Kidney epithelial cell (primary cell): Measurements from ENCODE around the gene DHDDS. TPM values are rescaled to one million over a fixed set of nuclear protein-coding genes. Genes with fewer than 3 reads are reported as not detected.

ENCODE experiments used
- DNase-seq: peaks from one replicate; pipeline ENCODE4 v3.0.0-alpha.2; 2010; ENCODE audit warnings: low read depth
- H3K27me3 ChIP-seq: 2 replicates; pipeline ENCODE4 v1.6.0; 2011; ENCODE audit warnings: low read length; ENCODE audit not compliant: control insufficient read depth, insufficient read depth
- H3K36me3 ChIP-seq: 2 replicates; pipeline ENCODE4 v1.5.1; 2011; ENCODE audit warnings: low read length; ENCODE audit not compliant: control insufficient read depth, insufficient read depth
- H3K4me3 ChIP-seq: 2 replicates; pipeline ENCODE4 v1.5.1; 2011; ENCODE audit warnings: low read depth, mild to moderate bottlenecking, control low read depth, low read length
- CTCF ChIP-seq: IDR thresholded peaks from 2 replicates; pipeline ENCODE4 v1.5.1; 2011; ENCODE audit warnings: mild to moderate bottlenecking, moderate library complexity, low read length, control low read depth, inconsistent platforms; ENCODE audit not compliant: insufficient read depth, poor library complexity, severe bottlenecking
- total RNA-seq: library from RNA; depleted of rRNA; stranded (reverse); fragments of >200 nt; gene quantifications from 2 replicates; pipeline ENCODE4 v1.2.3, GENCODE V29; 2015

DHDDS gene
- total RNA-seq, 1 donor from 2014 or later, result 52.7 TPM

DNA sequence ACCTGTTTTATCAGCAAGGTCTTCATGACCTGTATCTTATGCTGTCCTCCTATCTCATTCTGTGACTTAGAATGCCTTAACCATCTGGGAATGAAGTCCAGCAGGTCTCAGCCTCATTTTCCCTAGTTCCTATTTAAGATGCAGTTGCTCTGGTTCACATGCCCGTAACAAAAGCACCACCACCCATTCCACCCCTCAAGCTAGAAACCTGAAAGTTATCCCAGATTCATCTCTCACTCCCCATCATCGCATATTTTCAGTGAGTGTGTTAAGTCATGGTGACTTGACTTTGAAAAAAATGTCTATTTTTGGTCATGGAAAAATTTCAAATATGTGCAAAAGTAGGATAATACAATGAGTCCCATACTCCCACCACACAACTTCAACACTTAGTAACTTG is 51.9 kb downstream of the DHDDS start:
- Histone ChIP-seq H3K27me3 (no peaks in the 10 kb centered on the region), H3K36me3 (no peaks in the 10 kb centered on the region), H3K4me3 (no peak overlapping the region)
- no peak for TF ChIP-seq CTCF
- no peak for DNase-seq

- Histone ChIP-seq H3K27me3 (peaks cover 2% of the 10 kb centered on the region), H3K36me3 (no peaks in the 10 kb centered on the region), H3K4me3 (no peak overlapping the region)
- no peak for DNase-seq
- no peak for TF ChIP-seq CTCF
Observed at GRCh38 chr1:26490155-26490554, 58.0 kb downstream of the DHDDS start.

GRCh38 chr1:26493267-26493666 is 61.1 kb downstream of the DHDDS start:
- DNase-seq, result no peak
- TF ChIP-seq CTCF, result no peak
- Histone ChIP-seq H3K27me3 (peaks cover 2% of the 10 kb centered on the region), H3K4me3 (no peak overlapping the region), H3K36me3 (no peaks in the 10 kb centered on the region)

GRCh38 chr1:26493938-26494337 is 61.8 kb downstream of the DHDDS start:
- no peak for TF ChIP-seq CTCF
- H3K27me3 ChIP-seq, result peaks cover 2% of the 10 kb centered on the region
- H3K4me3 ChIP-seq, result no peak overlapping the region
- no peak for DNase-seq
- no peaks in the 10 kb centered on the region for H3K36me3 ChIP-seq

DNA sequence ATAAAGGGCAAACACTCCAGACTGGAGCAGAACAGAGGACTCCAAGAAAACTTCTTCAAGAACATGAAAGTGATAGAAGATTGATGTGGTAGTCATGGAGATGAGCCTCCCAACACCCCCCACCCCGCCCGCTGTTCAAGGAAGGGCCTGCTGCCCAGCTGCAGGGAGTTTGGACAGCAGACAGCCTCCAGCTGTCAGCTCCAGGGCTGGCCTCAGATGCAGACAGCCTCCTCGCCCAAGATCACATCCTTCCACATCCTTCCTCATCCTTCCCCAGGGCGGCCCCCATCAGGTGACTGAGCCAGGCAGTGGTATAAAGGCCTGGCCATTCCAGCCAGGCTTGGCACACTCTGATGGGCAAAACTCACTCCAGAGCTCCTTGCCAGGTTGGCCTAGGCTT is 64.7 kb downstream of the DHDDS start:
- Histone ChIP-seq H3K4me3 (no peak overlapping the region), H3K36me3 (no peaks in the 10 kb centered on the region), H3K27me3 (peaks cover 2% of the 10 kb centered on the region)
- DNase-seq, result no peak
- no peak for TF ChIP-seq CTCF

- Histone ChIP-seq H3K27me3 (no peaks in the 10 kb centered on the region), H3K36me3 (no peaks in the 10 kb centered on the region), H3K4me3 (no peak overlapping the region)
- no peak for TF ChIP-seq CTCF
- DNase-seq, result no peak
Observed at GRCh38 chr1:26498894-26499293, 66.8 kb downstream of the DHDDS start.
